ENCODE results near the gene FHIT.

DNA sequence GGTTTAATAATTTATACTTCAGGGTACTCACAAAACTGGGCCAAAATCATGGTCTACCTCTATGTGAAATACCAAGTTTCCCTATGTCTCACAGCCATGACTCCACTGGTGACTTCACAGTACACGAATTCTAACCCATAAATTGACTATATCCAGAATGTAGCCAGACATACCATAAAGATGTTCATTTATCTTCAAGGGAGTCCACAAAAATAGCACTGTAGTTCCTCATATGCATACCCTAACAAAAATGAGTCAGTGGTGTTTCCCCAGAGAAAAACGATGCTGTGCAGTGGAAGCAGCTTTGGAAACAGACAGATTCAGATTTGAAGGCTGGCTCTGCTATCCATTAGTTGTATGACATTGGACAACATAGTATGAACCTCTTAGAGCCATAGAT is 438.8 kb downstream of the FHIT start:
- TF ChIP-seq, protein P1, sequence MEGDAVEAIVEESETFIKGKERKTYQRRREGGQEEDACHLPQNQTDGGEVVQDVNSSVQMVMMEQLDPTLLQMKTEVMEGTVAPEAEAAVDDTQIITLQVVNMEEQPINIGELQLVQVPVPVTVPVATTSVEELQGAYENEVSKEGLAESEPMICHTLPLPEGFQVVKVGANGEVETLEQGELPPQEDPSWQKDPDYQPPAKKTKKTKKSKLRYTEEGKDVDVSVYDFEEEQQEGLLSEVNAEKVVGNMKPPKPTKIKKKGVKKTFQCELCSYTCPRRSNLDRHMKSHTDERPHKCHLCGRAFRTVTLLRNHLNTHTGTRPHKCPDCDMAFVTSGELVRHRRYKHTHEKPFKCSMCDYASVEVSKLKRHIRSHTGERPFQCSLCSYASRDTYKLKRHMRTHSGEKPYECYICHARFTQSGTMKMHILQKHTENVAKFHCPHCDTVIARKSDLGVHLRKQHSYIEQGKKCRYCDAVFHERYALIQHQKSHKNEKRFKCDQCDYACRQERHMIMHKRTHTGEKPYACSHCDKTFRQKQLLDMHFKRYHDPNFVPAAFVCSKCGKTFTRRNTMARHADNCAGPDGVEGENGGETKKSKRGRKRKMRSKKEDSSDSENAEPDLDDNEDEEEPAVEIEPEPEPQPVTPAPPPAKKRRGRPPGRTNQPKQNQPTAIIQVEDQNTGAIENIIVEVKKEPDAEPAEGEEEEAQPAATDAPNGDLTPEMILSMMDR (conservative IDR thresholded peaks at IDR 0.05; ENCODE audit: low read depth, low read length) = no peak
- no peak for TF ChIP-seq EZH2phosphoT487 (IDR thresholded peaks at IDR 0.05; ENCODE audit: borderline replicate concordance, low read length)
- TF ChIP-seq EZH2 (IDR thresholded peaks at IDR 0.05; ENCODE audit: low read length, unreplicated experiment) = no peak

All from PC-3 (cell line).